ENCODE measurements around the gene CARD9.

Gene CARD9

GRCh38 chr9:136336156-136336870 is 37.2 kb downstream of the CARD9 start:
- TF ChIP-seq, protein P1, sequence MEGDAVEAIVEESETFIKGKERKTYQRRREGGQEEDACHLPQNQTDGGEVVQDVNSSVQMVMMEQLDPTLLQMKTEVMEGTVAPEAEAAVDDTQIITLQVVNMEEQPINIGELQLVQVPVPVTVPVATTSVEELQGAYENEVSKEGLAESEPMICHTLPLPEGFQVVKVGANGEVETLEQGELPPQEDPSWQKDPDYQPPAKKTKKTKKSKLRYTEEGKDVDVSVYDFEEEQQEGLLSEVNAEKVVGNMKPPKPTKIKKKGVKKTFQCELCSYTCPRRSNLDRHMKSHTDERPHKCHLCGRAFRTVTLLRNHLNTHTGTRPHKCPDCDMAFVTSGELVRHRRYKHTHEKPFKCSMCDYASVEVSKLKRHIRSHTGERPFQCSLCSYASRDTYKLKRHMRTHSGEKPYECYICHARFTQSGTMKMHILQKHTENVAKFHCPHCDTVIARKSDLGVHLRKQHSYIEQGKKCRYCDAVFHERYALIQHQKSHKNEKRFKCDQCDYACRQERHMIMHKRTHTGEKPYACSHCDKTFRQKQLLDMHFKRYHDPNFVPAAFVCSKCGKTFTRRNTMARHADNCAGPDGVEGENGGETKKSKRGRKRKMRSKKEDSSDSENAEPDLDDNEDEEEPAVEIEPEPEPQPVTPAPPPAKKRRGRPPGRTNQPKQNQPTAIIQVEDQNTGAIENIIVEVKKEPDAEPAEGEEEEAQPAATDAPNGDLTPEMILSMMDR (IDR thresholded peaks at IDR 0.05): no peak

DNA sequence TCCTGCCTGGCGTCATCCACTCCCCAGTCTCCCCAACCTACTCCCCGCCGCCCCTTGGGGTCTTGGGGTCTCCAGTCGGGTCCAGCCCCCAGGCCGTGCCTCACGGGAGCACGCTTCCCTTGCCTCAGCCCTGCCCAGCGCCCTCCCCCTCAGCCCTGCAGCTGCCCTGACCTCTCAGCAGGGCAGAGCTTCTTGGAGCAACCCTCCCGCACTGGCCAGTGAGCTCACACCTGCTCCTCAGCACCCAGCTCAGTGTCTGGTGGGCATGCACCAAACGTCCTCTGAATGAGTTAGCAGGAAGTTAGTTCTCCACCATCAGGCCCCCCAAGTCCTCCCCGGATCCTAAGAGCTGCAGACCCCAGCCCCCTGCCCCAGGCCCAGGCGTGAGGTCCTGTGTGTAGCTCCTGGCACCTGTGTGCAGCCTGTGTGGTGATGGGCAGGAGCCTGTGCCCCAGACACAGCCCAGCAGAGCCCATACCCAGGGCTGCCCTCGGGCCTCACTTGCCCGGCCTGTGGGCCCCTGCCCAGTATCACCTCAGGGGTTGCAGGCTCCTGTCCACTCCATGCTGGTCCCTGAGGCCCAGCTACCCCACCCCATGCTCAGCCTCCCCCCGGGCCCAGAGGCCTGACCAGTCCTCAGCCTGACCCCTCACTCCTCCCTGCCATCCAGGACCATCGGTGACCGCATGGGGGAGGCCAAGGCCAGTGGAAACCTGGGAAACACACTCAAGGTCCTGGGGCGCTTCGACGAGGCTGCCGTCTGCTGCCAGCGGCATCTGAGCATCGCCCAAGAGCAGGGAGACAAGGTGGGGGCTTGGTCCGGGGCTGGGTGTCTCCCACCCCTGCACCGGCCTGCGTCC is 37.9 kb downstream of the CARD9 start:
- TF ChIP-seq, protein P1 (IDR thresholded peaks at IDR 0.05): no peak

DNA sequence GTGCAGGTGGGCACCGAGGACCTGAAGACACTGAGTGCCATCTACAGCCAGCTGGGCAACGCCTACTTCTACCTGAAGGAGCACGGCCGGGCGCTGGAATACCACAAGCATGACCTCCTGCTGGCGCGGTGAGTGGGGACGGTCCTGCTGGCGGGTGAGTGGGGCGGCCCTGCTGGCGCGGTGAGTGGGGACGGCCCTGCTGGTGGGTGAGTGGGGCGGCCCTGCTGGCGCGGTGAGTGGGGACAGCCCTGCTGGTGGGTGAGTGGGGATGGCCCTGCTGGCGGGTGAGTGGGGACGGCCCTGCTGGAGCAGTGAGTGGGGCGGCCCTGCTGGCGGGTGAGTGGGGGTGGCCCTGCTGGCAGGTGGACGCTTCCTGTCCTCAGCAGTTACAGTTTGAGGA is 38.9 kb downstream of the CARD9 start:
- TF ChIP-seq, protein P1 (IDR thresholded peaks at IDR 0.05): no peak

DNA sequence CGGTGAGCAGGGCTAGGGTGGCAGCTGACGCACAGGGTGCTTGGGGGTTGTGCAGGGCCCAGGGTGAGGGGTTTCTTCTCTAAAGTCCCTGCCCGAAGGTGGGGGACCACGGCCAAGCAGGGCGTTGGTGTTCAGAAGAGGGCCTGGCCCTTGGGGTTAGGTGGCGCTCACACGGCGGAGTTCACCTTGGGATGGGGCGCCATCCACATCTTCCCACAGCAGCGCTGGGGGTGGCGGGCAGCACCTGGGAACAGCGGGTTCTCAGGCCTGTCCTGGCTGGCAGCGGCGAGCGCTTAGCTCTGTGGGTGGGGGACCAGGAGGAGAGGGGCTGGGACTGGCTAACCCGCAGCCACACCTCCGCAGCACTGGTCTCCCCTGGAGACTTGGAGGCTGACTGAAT is 40.0 kb downstream of the CARD9 start:
- TF ChIP-seq, protein P1 (IDR thresholded peaks at IDR 0.05): no peak

DNA sequence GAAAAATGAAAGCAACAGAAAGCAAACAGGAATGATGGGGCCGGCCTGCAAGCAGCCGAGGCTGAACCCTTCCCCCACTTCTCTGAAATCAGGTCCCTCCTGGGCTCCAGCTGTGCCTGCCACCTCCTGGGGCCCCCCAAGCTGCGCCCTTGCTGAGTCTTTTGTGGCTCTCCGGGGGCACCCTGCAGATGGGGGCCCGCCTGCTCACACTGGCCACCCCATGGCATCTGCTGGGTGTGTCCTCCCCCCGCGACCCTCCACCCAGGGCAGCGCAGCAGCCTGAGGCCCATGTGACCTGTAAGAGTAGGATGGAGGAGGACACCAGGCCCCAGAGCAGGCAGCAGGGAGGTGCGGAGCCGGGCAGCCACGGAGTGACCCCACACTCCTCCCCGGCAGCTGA is 40.4 kb downstream of the CARD9 start:
- TF ChIP-seq, protein P1 (IDR thresholded peaks at IDR 0.05): no peak

- TF ChIP-seq, protein P1 (IDR thresholded peaks at IDR 0.05): no peak
Measured at GRCh38 chr9:136332482-136332983, 40.9 kb downstream of the CARD9 start.

GRCh38 chr9:136331556-136332481 is 41.6 kb downstream of the CARD9 start:
- TF ChIP-seq, protein P1 (IDR thresholded peaks at IDR 0.05): no peak
